Breast epithelium (tissue), 3 donors: ENCODE data around the gene FAM163B.

ENCODE experiments used
- POLR2A ChIP-seq: fragments of 450-650 bp; IDR thresholded peaks from one replicate; pipeline ENCODE4 v1.6.1; 2016; ENCODE audit warnings: antibody characterized with exemption, mild to moderate bottlenecking, moderate library complexity
- POLR2AphosphoS5 ChIP-seq, 3 donors: sonication (generic); formaldehyde crosslinking; IDR thresholded peaks; one replicate each; pipeline ENCODE4 v1.6.1; 2017; ENCODE audit warnings: antibody characterized with exemption in 3 of 3
- TF ChIP-seq, protein P1 (sequence below), 3 donors: fragments of 450-650 bp; IDR thresholded peaks; one replicate each; pipeline ENCODE4 v1.5.1; 2016 to 2017; ENCODE audit warnings: antibody characterized with exemption in 3 of 3, mild to moderate bottlenecking in 3 of 3, moderate library complexity in 3 of 3

DNA sequence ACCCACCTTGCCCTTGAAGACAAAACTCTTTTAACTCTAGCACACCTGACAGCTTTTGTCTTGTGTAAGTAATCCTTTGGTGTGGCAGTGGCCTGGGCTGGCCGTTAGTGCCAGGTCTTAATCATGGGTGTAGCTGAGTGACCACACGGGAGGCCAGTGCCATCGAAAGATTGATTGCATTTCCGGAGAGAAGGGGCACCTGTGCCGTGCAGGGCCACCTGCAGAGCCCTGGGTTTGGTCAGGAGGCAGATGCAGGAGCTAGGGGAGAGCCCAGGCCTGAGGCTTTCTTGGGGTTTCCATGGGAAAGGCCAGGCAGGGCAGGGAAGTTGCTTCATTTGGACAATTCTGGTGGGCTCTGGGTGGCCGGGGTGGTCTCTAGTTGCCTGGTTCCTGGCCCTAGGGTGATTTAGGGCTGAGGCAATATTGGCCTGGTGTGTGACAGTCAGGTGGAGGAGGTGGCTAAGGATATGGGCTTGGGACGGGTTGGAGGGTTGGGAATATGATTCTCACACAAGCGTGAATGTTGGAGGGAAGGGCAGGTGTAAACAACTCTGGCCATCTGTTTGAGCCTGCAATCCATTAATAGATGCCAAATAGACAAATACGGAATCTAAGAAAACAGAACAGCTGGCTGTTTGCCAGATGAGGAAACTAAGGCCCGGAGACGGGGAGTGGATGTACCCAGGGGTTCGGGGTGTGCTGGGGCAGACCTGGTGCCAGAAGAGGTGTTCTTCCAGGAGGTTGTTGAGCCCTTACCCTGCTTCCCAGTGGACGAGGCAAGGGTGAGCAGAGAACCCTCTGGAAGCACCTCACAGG lies 31.6 kb upstream of the FAM163B start:
- TF ChIP-seq, protein P1, sequence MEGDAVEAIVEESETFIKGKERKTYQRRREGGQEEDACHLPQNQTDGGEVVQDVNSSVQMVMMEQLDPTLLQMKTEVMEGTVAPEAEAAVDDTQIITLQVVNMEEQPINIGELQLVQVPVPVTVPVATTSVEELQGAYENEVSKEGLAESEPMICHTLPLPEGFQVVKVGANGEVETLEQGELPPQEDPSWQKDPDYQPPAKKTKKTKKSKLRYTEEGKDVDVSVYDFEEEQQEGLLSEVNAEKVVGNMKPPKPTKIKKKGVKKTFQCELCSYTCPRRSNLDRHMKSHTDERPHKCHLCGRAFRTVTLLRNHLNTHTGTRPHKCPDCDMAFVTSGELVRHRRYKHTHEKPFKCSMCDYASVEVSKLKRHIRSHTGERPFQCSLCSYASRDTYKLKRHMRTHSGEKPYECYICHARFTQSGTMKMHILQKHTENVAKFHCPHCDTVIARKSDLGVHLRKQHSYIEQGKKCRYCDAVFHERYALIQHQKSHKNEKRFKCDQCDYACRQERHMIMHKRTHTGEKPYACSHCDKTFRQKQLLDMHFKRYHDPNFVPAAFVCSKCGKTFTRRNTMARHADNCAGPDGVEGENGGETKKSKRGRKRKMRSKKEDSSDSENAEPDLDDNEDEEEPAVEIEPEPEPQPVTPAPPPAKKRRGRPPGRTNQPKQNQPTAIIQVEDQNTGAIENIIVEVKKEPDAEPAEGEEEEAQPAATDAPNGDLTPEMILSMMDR (IDR thresholded peaks at IDR 0.05): no peak
- TF ChIP-seq POLR2A: no peak
- no peak for TF ChIP-seq POLR2AphosphoS5 (IDR thresholded peaks at IDR 0.05)
